Adrenal gland (tissue), 12 donors: ENCODE measurements around the gene SCAF1. TPM values are rescaled to one million over a fixed set of nuclear protein-coding genes. Genes with fewer than 3 reads are reported as not detected.

ENCODE experiments used
- DNase-seq, 7 donors: peaks; one replicate each; pipeline ENCODE4 v3.0.0-alpha.2; 2019 to 2020
- H3K27ac ChIP-seq, 5 donors: fragments of 200-600 bp; sonication (generic) in 4 of 5; 1 replicate in 3 of 5; 2 replicates in 2 of 5; pipeline versions ENCODE4 v1.5.1 to v1.8.0; 2016 to 2020; ENCODE audit warnings: mild to moderate bottlenecking in 1 of 5
- H3K27me3 ChIP-seq: fragments of 200-600 bp; 2 replicates; pipeline ENCODE4 v1.8.0; 2021
- H3K36me3 ChIP-seq, 2 donors: fragments of 200-600 bp; replicated peaks in 1 of 2; 1 replicate in 1 of 2; 2 replicates in 1 of 2; pipeline versions ENCODE4 v1.5.1 to v1.8.0; 2018 to 2022
- H3K4me1 ChIP-seq, 2 donors: fragments of 200-600 bp; replicated peaks in 1 of 2; 1 replicate in 1 of 2; 2 replicates in 1 of 2; pipeline versions ENCODE4 v1.5.1 to v1.8.0; 2018 to 2021
- H3K4me3 ChIP-seq, 4 donors: fragments of 200-600 bp; sonication (generic) in 3 of 4; one replicate each; pipeline ENCODE4 v1.5.1; 2016 to 2018
- H3K9me3 ChIP-seq, 3 donors: fragments of 200-600 bp; sonication (generic) in 1 of 3; replicated peaks in 1 of 3; 1 replicate in 2 of 3; 2 replicates in 1 of 3; pipeline versions ENCODE4 v1.5.1 to v1.8.0; 2016 to 2021
- CTCF ChIP-seq, 6 experiments: fragments of 450-650 bp in 4 of 6; fragments of 200-600 bp in 2 of 6; sonication (generic) in 1 of 6; IDR thresholded peaks; 1 replicate in 5 of 6; 2 replicates in 1 of 6; pipeline versions ENCODE4 v1.5.1 to v1.8.0; 2016 to 2021; ENCODE audit warnings: antibody characterized with exemption in 6 of 6, mild to moderate bottlenecking in 2 of 6, moderate library complexity in 1 of 6
- POLR2A ChIP-seq, 2 donors: fragments of 450-650 bp; IDR thresholded peaks; one replicate each; pipeline ENCODE4 v1.6.1; 2017; ENCODE audit warnings: antibody characterized with exemption in 2 of 2, mild to moderate bottlenecking in 2 of 2, moderate library complexity in 1 of 2
- WGBS, 4 donors: extraction: QIAGEN DNeasy Blood & Tissue Kit in 2 of 4; methylation state at CpG; one replicate each; pipeline versions ENCODE4 v1.1.5 to v1.1.7; 2013 to 2017; 5-methylcytosine and 5-hydroxymethylcytosine counted together
- intact Hi-C, 2 donors: fragments of 100-400 bp; cut with DNase I; formaldehyde crosslinking; loops; one replicate each; pipeline versions ENCODE4 v1.14.1 to v1.15.0; 2022 to 2023
- polyA plus RNA-seq, 3 donors: library from polyadenylated mRNA; stranded (reverse); fragments of 200-250 nt in 2 of 3; fragments of 350-450 nt in 1 of 3; fragmentation: Illumina TruSeq in 1 of 3; extraction: RNeasy Lipid Tissue Mini Kit (QIAGEN cat#74804) in 1 of 3; gene quantifications; one replicate each; pipeline ENCODE4 v1.2.3, GENCODE V29; 2013 to 2014
- total RNA-seq, 9 donors: library from RNA; depleted of rRNA in 4 of 9; stranded (reverse); fragments of >200 nt in 4 of 9; fragments of 120-200 nt in 1 of 9; fragmentation: NEBNext Ultra II Directional in 1 of 9; extraction: Animal tissue kit (Norgen Biotek cat#: 25700) in 1 of 9; gene quantifications; one replicate each; pipeline versions ENCODE4 v1.1.0 to v1.2.4, GENCODE V29; 2013 to 2023
- donor health status: healthy with polysubstance abuse.
- donor health status: Bipolar disorder and iron deficiency.
- donor health status: DM: yes; HTN: yes; CAD: no.
- donor health status: DM: no; HTN: no; CAD: no.
- donor health status: DM: no; HTN: no; CAD: no.
- donor health status: DM: yes; HTN: yes; CAD: no.

Gene SCAF1
- total and polyA plus RNA-seq, 12 donors: 4.2 to 81.3 (median 39.0) TPM

DNA sequence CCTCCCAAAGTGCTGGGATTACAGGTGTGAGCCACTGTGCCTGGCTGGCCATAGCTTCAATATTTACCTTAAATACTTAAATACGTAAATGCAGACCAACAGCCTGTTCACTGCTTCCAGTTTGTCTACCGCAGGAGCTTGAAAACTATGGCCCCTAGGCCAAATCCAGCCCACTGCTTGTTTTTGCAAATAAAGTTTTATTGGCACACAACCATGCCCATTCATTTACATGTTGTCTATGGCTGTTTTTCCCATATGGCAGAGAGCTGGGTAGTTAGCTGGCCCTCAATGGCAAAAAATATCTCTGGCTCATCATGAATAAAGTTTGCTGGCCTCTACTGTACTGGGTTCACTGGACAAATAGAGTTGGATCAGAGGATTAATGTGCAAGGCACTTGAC, 39.2 kb upstream of the SCAF1 start:
- Histone ChIP-seq H3K36me3 (peaks cover 0 to 85% of the 10 kb centered on the region in 2 donors), H3K9me3 (no peaks in the 10 kb centered on the region), H3K4me3 (no peak overlapping the region), H3K4me1 (no peaks in the 10 kb centered on the region), H3K27me3 (no peaks in the 10 kb centered on the region), H3K27ac (no peak overlapping the region)
- DNase-seq: no peak
- no peak for TF ChIP-seq CTCF (IDR thresholded peaks at IDR 0.05)
- TF ChIP-seq POLR2A (IDR thresholded peaks at IDR 0.05): no peak
- WGBS, 4 donors: 96 to 100% (median 97%) methylated on average over 2 of the region's 2 CpGs
- intact Hi-C loops: no loop called here

- H3K36me3 ChIP-seq: peaks cover 0 to 80% of the 10 kb centered on the region in 2 donors
- 73 to 81% (median 78%) methylated on average over 7 of the region's 7 CpGs for WGBS, 4 donors
- DNase-seq: no peak
- no peaks in the 10 kb centered on the region for H3K9me3 ChIP-seq
- TF ChIP-seq POLR2A (IDR thresholded peaks at IDR 0.05): no peak
- no peak for TF ChIP-seq CTCF (IDR thresholded peaks at IDR 0.05)
- no peak overlapping the region for H3K27ac ChIP-seq
- H3K4me1 ChIP-seq: no peaks in the 10 kb centered on the region
- no peaks in the 10 kb centered on the region for H3K27me3 ChIP-seq
- H3K4me3 ChIP-seq: no peak overlapping the region
- intact Hi-C loops: no loop called here
These were observed 36.4 kb upstream of the SCAF1 start for GRCh38 chr19:49605605-49606004.

DNA sequence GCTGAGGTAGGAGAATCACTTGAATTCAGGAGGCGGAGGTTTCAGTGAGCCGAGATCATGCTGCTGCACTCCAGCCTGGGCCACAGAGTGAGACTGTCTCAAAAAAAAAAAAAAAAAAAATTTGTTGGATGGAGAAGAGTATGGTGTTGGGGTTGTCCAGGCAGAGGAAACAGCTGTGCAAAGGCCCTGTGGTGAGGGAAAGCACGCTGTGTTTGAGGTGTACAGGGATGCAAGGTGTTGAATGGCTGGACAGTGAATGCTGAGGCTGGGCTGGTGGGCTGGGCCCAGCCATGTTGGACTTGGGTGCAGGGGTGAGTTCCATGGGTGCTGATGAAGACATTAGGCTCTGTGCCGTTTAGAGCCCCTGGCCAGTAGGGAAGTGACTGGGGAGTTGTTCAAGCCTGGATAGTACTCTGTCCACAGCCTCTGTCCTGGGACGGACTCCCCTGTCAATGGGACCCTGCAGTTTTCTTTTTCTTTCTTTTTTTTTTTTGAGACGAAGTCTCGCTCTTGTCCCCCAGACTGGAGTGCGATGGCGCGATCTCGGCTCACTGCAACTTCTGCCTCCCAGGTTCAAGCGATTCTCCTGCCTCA, 32.4 kb upstream of the SCAF1 start:
- DNase-seq: no peak
- intact Hi-C loops: no loop called here
- H3K27ac ChIP-seq: no peak overlapping the region
- H3K4me1 ChIP-seq: peaks cover 14 to 19% of the 10 kb centered on the region in 2 donors
- no peaks in the 10 kb centered on the region for H3K9me3 ChIP-seq
- 94 to 96% (median 95%) methylated on average over 12 of the region's 12 CpGs for WGBS, 4 donors
- peaks cover 0 to 55% of the 10 kb centered on the region in 2 donors for H3K36me3 ChIP-seq
- no peak for TF ChIP-seq CTCF (IDR thresholded peaks at IDR 0.05)
- TF ChIP-seq POLR2A (IDR thresholded peaks at IDR 0.05): no peak
- H3K27me3 ChIP-seq: no peaks in the 10 kb centered on the region
- no peak overlapping the region for H3K4me3 ChIP-seq

GRCh38 chr19:49613374-49613773, 28.6 kb upstream of the SCAF1 start:
- peak; percentile 62 to 85 (median 82) for DNase-seq
- intact Hi-C loops: no loop called here
- no peaks in the 10 kb centered on the region for H3K27me3 ChIP-seq
- TF ChIP-seq POLR2A (IDR thresholded peaks at IDR 0.05): no peak
- TF ChIP-seq CTCF (IDR thresholded peaks at IDR 0.05): no peak
- peak overlapping the region in 3 of 5 donors; percentile 49 to 71 (median 69) for H3K27ac ChIP-seq
- peaks cover 14 to 19% of the 10 kb centered on the region in 2 donors for H3K4me1 ChIP-seq
- H3K4me3 ChIP-seq: no peak overlapping the region
- peaks cover 0 to 58% of the 10 kb centered on the region in 2 donors for H3K36me3 ChIP-seq
- H3K9me3 ChIP-seq: no peaks in the 10 kb centered on the region
- 38 to 59% (median 39%) methylated on average over 4 of the region's 4 CpGs for WGBS, 4 donors
